H9 (cell line): ENCODE data around the gene CCSER2. TPM values are rescaled to one million over a fixed set of nuclear protein-coding genes. Genes with fewer than 3 reads are reported as not detected.

Source experiments
- DNase-seq: peaks from one replicate; pipeline ENCODE4 v3.0.0-alpha.2; 2017
- H2AFZ ChIP-seq: one replicate; pipeline ENCODE4 v1.6.1; 2013; ENCODE audit warnings: mild to moderate bottlenecking, low read length, control low read depth, moderate library complexity
- H2AK5ac ChIP-seq: 2 replicates; pipeline ENCODE4 v1.6.1; 2013; ENCODE audit warnings: low read length, control low read depth, mixed read lengths; ENCODE audit not compliant: insufficient read length
- H2BK120ac ChIP-seq: one replicate; pipeline ENCODE4 v1.6.1; 2013; ENCODE audit warnings: low read depth, mild to moderate bottlenecking, low read length, control low read depth, inconsistent platforms; ENCODE audit not compliant: poor library complexity, severe bottlenecking
- H2BK12ac ChIP-seq: 2 replicates; pipeline ENCODE4 v1.6.1; 2013; ENCODE audit warnings: low read length, control low read depth, mixed read lengths, low read depth; ENCODE audit not compliant: insufficient read length
- H2BK15ac ChIP-seq: 2 replicates; pipeline ENCODE4 v1.6.1; 2013; ENCODE audit warnings: low read depth, low read length, control low read depth
- H2BK20ac ChIP-seq: one replicate; pipeline ENCODE4 v1.6.1; 2013; ENCODE audit warnings: low read depth, mild to moderate bottlenecking, low read length, control low read depth, inconsistent platforms; ENCODE audit not compliant: poor library complexity, severe bottlenecking
- H2BK5ac ChIP-seq: 2 replicates; pipeline ENCODE4 v1.6.1; 2013; ENCODE audit warnings: low read length, control low read depth, mixed read lengths; ENCODE audit not compliant: insufficient read length
- H3K14ac ChIP-seq: 2 replicates; pipeline ENCODE4 v1.6.1; 2013; ENCODE audit warnings: low read length, control low read depth; ENCODE audit not compliant: insufficient read depth
- H3K18ac ChIP-seq: 2 replicates; pipeline ENCODE4 v1.6.1; 2013; ENCODE audit warnings: low read depth, mild to moderate bottlenecking, mixed read lengths, low read length, control low read depth; ENCODE audit not compliant: insufficient read length
- H3K23ac ChIP-seq: 2 replicates; pipeline ENCODE4 v1.6.1; 2013; ENCODE audit warnings: low read length, control low read depth, mixed read lengths, low read depth; ENCODE audit not compliant: insufficient read length
- H3K23me2 ChIP-seq: 2 replicates; pipeline ENCODE4 v1.6.1; 2013; ENCODE audit warnings: low read depth, mild to moderate bottlenecking, mixed read lengths, low read length, control low read depth; ENCODE audit not compliant: insufficient read length, poor library complexity, severe bottlenecking
- H3K27ac ChIP-seq: 2 replicates; pipeline ENCODE4 v1.5.1; 2013; ENCODE audit warnings: low read length, control low read depth, mixed read lengths, low read depth; ENCODE audit not compliant: insufficient read length
- H3K27me3 ChIP-seq: 2 replicates; pipeline ENCODE4 v1.6.1; 2013; ENCODE audit warnings: low read length, control low read depth, inconsistent platforms; ENCODE audit not compliant: insufficient read depth
- H3K4ac ChIP-seq: 2 replicates; pipeline ENCODE4 v1.6.1; 2013; ENCODE audit warnings: low read depth, mild to moderate bottlenecking, control low read depth, inconsistent platforms, low read length, moderate library complexity
- H3K4me1 ChIP-seq: 2 replicates; pipeline ENCODE4 v1.6.1; 2013; ENCODE audit warnings: low read length, control low read depth, inconsistent platforms; ENCODE audit not compliant: insufficient read depth
- H3K4me2 ChIP-seq: 2 replicates; pipeline ENCODE4 v1.6.1; 2013; ENCODE audit warnings: low read length, control low read depth, mixed read lengths; ENCODE audit not compliant: insufficient read length, insufficient read depth
- H3K56ac ChIP-seq: 2 replicates; pipeline ENCODE4 v1.6.1; 2013; ENCODE audit warnings: low read depth, mild to moderate bottlenecking, mixed read lengths, low read length, control low read depth; ENCODE audit not compliant: insufficient read length
- H3K79me1 ChIP-seq: 2 replicates; pipeline ENCODE4 v1.6.1; 2013; ENCODE audit warnings: low read depth, mild to moderate bottlenecking, moderate library complexity, low read length, control low read depth, inconsistent platforms; ENCODE audit not compliant: insufficient read depth, poor library complexity, severe bottlenecking
- H3K79me2 ChIP-seq: 2 replicates; pipeline ENCODE4 v1.6.1; 2013; ENCODE audit warnings: low read length, control low read depth, inconsistent platforms; ENCODE audit not compliant: insufficient read depth
- H3K9ac ChIP-seq: 2 replicates; pipeline ENCODE4 v1.6.1; 2013; ENCODE audit warnings: low read length, control low read depth, mixed read lengths; ENCODE audit not compliant: insufficient read length; ENCODE audit errors: extremely low read depth
- H3K9me3 ChIP-seq: one replicate; pipeline ENCODE4 v1.6.1; 2013; ENCODE audit warnings: low read depth, low read length, inconsistent platforms; ENCODE audit not compliant: control insufficient read depth
- H3T11ph ChIP-seq: one replicate; pipeline ENCODE4 v1.6.1; 2013; ENCODE audit warnings: mild to moderate bottlenecking, low read length, control low read depth, inconsistent platforms
- H4K20me1 ChIP-seq: one replicate; pipeline ENCODE4 v1.6.1; 2013; ENCODE audit not compliant: control insufficient read depth, insufficient read length, insufficient read depth
- H4K5ac ChIP-seq: 2 replicates; pipeline ENCODE4 v1.6.1; 2013; ENCODE audit warnings: low read depth, mild to moderate bottlenecking, mixed read lengths, low read length, control low read depth; ENCODE audit not compliant: insufficient read length
- H4K8ac ChIP-seq: replicated peaks from 2 replicates; pipeline ENCODE4 v1.6.1; 2013; ENCODE audit warnings: low read length, control low read depth, mixed read lengths, low read depth; ENCODE audit not compliant: insufficient read length
- H4K91ac ChIP-seq: 2 replicates; pipeline ENCODE4 v1.6.1; 2013; ENCODE audit warnings: low read depth, mild to moderate bottlenecking, moderate library complexity, mixed read lengths, low read length, control low read depth; ENCODE audit not compliant: insufficient read length
- H3K27ac Mint-ChIP-seq, 3 experiments: 2 replicates in 2 of 3; 3 replicates in 1 of 3; pipeline ENCODE4 v1.8.0; 2020 to 2021; ENCODE audit warnings: mixed read lengths in 3 of 3, mild to moderate bottlenecking in 1 of 3, moderate library complexity in 1 of 3
- H3K27me3 Mint-ChIP-seq: 2 replicates; pipeline ENCODE4 v1.8.0; 2021; ENCODE audit warnings: low read depth, mild to moderate bottlenecking, moderate library complexity, mixed read lengths
- H3K36me3 Mint-ChIP-seq, 3 experiments: 2 replicates in 2 of 3; 3 replicates in 1 of 3; pipeline ENCODE4 v1.8.0; 2020 to 2021; ENCODE audit warnings: low read depth in 3 of 3, mixed read lengths in 3 of 3; ENCODE audit not compliant: insufficient read depth in 1 of 3
- H3K4me1 Mint-ChIP-seq, 2 experiments: 2 replicates each; pipeline ENCODE4 v1.8.0; 2020; ENCODE audit warnings: mixed read lengths in 2 of 2
- H3K4me3 Mint-ChIP-seq, 2 experiments: 2 replicates in 1 of 2; 3 replicates in 1 of 2; pipeline ENCODE4 v1.8.0; 2020 to 2021; ENCODE audit warnings: mild to moderate bottlenecking in 2 of 2, mixed read lengths in 2 of 2, moderate library complexity in 1 of 2
- H3K9me3 Mint-ChIP-seq, 2 experiments: 2 replicates in 1 of 2; 3 replicates in 1 of 2; pipeline ENCODE4 v1.8.0; 2020; ENCODE audit warnings: mild to moderate bottlenecking in 2 of 2, mixed read lengths in 2 of 2, moderate library complexity in 1 of 2
- CTCF ChIP-seq: fragments of 200-600 bp; sonication (generic); conservative IDR thresholded peaks from 3 replicates; pipeline ENCODE4 v1.8.0; 2021; ENCODE audit warnings: antibody characterized with exemption, mild to moderate bottlenecking
- WGBS: extraction: QIAGEN DNeasy Blood & Tissue Kit; methylation state at CpG from one replicate; pipeline ENCODE4 v1.1.7; 2013; ENCODE audit warnings: missing lambda C conversion rate, low lambda C conversion rate, mixed read lengths; ENCODE audit not compliant: insufficient read length; ENCODE audit errors: extremely low coverage; 5-methylcytosine and 5-hydroxymethylcytosine counted together
- total RNA-seq: library from RNA; stranded (reverse); gene quantifications from 2 replicates; pipeline ENCODE4 v1.2.1, GENCODE V29; 2021

CCSER2 gene
- total RNA-seq, 1 experiment from 2014 or later: 22.2 TPM

GRCh38 chr10:84308021-84308420 lies 20.4 kb upstream of the CCSER2 start:
- WGBS: no CpG with 5 or more reads among the region's 1 CpG
- H3K4me2 ChIP-seq: no peak overlapping the region

More at GRCh38 chr10:84308021-84308420, 20.4 kb upstream of the CCSER2 start:
- H3K4ac ChIP-seq: no peak overlapping the region
- peaks cover 0 to 5% of the 10 kb centered on the region in 2 experiments; a peak in 4 of 5 replicates for H3K9me3 Mint-ChIP-seq
- no peak overlapping the region for H3K18ac ChIP-seq
- no peak overlapping the region for H3K14ac ChIP-seq
- no peak overlapping the region for H4K5ac ChIP-seq
- H3K23ac ChIP-seq: no peak overlapping the region
- H4K8ac ChIP-seq: no peak overlapping the region
- TF ChIP-seq CTCF: no peak
- no peak overlapping the region for H3K56ac ChIP-seq
- H2BK5ac ChIP-seq: no peak overlapping the region
- H3K79me1 ChIP-seq: no peaks in the 10 kb centered on the region
- DNase-seq: no peak
- no peak overlapping the region for H3K27ac ChIP-seq
- no peak overlapping the region for H3K4me3 Mint-ChIP-seq
- H3K79me2 ChIP-seq: no peaks in the 10 kb centered on the region
- no peak overlapping the region for H3T11ph ChIP-seq
- H3K4me1 Mint-ChIP-seq: peaks cover 4 to 13% of the 10 kb centered on the region in 2 experiments
- no peak overlapping the region for H2BK20ac ChIP-seq
- H3K9me3 ChIP-seq: no peaks in the 10 kb centered on the region
- H4K91ac ChIP-seq: no peak overlapping the region
- H3K36me3 Mint-ChIP-seq: no peaks in the 10 kb centered on the region; a peak in 2 of 7 replicates
- H2AFZ ChIP-seq: no peak overlapping the region
- no peaks in the 10 kb centered on the region for H4K20me1 ChIP-seq
- no peaks in the 10 kb centered on the region for H3K23me2 ChIP-seq
- no peak overlapping the region for H2BK15ac ChIP-seq
- no peaks in the 10 kb centered on the region for H3K27me3 ChIP-seq
- no peak overlapping the region for H3K9ac ChIP-seq
- H2BK12ac ChIP-seq: no peak overlapping the region
- no peak overlapping the region for H2AK5ac ChIP-seq
- no peak overlapping the region for H2BK120ac ChIP-seq
- H3K27ac Mint-ChIP-seq: peak overlapping the region in 1 of 3 experiments; percentile 38; a peak in 1 of 7 replicates
- peaks cover 6% of the 10 kb centered on the region; the same call in 1 of the 2 replicates for H3K4me1 ChIP-seq
- no peaks in the 10 kb centered on the region for H3K27me3 Mint-ChIP-seq
